GM18868 (cell line): ENCODE measurements around the gene PROX1.

ENCODE experiments used
- ATAC-seq: cut with Tn5 transposase; IDR thresholded peaks from one replicate; pipeline ENCODE4 v1.9.1; 2021; ENCODE audit warnings: mild to moderate bottlenecking, moderate library complexity; ENCODE audit not compliant: unreplicated experiment

Gene PROX1

DNA sequence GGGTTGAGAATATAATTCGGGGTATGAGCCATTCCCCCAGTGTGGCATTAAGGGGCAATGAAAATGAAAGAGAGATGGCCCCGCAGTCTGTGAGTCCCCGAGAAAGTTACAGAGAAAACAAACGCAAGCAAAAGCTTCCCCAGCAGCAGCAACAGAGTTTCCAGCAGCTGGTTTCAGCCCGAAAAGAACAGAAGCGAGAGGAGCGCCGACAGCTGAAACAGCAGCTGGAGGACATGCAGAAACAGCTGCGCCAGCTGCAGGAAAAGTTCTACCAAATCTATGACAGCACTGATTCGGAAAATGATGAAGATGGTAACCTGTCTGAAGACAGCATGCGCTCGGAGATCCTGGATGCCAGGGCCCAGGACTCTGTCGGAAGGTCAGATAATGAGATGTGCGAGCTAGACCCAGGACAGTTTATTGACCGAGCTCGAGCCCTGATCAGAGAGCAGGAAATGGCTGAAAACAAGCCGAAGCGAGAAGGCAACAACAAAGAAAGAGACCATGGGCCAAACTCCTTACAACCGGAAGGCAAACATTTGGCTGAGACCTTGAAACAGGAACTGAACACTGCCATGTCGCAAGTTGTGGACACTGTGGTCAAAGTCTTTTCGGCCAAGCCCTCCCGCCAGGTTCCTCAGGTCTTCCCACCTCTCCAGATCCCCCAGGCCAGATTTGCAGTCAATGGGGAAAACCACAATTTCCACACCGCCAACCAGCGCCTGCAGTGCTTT lies 9.4 kb downstream of the PROX1 start:
- no peak for ATAC-seq

DNA sequence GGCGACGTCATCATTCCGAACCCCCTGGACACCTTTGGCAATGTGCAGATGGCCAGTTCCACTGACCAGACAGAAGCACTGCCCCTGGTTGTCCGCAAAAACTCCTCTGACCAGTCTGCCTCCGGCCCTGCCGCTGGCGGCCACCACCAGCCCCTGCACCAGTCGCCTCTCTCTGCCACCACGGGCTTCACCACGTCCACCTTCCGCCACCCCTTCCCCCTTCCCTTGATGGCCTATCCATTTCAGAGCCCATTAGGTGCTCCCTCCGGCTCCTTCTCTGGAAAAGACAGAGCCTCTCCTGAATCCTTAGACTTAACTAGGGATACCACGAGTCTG lies 10.0 kb downstream of the PROX1 start:
- no peak for ATAC-seq

DNA sequence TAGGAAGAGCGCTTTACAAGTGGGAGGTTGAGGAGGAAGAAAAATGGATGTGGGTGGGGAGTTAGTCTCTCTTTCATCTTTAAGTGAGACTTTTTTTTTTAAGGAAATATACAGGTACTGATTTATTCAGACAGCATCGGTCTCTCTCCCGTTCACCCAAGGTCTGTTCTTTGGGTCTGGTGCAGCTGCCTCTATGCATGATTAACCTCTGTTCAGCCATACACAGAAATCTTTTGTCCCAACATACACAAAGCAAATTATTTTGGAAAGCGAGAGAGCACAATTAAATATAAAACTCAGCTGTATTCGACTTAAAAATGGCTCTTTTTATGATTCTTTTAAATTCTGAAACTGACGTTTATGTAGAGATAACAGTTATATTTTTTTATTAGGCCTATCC lies 11.0 kb downstream of the PROX1 start:
- ATAC-seq: no peak

DNA sequence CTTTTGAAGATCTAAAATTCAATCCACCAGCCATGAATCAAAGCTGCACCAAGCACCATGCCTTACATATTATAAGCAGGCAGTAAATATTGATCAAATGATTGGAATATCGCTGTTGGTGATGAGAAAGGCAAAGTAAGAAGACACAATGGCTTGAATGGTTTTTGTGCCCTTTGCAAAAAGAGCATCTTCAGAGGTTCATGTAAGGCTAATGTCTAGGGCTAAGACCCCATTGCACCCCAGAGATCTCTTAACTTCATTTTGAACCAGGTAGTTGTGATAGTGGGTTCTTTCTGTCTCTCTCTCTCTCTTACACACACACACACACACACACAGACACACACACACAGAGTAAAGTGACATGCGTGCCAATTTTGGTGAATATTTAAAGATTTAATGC lies 12.0 kb downstream of the PROX1 start:
- ATAC-seq: no peak

DNA sequence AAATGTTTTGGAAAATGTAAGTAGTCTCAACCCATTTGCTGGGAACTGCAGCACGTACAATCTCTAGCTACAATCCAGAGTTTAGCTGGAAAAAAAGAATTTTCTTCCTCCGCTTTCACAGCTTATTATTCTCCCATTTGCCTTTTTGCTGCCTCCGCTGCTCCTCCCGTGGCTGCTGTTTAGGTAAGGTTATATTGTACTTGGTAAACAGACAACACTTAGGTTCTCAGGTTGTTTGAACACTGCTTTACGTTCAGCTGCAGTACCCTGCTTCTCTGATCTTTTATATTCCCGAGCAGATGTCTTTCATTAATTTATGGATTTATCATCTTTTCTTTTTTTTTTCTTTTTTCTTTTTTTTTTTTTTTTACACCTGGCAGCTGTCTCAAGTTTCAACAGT lies 14.3 kb downstream of the PROX1 start:
- ATAC-seq: no peak

DNA sequence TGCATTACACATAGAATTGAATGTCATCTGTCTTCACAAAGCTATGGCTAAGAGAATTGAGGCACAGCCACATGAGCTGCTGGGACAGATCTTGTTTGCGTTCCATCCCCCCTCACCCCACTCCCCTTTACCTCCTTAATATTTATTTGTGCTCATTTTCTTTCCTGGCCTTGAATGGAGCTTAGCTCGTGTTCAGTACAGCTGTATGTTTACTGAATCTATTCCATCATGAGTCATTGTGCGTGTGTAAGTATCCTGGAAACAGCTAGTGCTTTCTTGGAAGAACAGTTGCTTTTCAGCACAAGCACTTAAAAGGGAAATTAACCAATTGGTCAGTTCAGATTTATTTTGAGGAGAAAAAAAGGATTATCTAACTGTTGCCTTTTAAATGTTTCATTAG lies 14.7 kb downstream of the PROX1 start:
- no peak for ATAC-seq

DNA sequence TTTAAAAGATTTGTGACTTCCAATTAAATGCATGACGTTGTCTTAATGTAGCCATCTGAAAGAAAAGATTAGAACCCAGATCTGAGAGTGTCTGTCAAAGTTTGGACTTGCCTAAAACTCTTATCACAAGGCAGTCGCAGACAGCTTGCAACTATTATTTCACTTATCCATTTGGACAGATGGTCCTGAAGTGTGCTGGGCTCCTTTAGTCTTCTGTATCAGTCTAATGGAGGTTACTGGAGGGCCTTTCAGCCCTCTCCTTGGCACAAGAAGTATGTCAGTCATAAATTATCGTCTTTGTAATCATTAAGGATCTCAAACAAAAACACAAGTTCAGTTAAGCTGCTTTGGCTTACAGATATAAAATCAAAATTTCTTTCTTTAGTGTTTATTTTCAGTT lies 15.5 kb downstream of the PROX1 start:
- ATAC-seq: no peak

DNA sequence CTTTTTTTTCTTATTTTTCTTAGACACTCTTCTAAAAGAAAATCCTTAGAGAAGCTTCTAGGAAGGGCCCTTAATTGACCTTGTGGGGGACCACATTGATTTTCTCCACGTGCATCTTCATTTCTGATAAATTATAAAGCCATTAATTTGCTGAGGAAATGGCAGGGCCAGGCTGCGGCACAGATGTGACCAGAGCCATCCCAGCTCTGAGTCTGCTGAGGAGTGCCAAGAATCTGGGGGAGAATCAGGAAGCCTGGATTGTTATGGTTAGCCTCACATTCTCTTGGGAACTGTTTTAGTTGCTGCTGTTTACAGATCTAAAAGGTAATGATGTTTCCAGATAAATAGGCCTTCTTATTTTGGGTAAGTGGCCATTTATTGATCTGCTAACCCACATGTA lies 16.2 kb downstream of the PROX1 start:
- ATAC-seq: no peak

DNA sequence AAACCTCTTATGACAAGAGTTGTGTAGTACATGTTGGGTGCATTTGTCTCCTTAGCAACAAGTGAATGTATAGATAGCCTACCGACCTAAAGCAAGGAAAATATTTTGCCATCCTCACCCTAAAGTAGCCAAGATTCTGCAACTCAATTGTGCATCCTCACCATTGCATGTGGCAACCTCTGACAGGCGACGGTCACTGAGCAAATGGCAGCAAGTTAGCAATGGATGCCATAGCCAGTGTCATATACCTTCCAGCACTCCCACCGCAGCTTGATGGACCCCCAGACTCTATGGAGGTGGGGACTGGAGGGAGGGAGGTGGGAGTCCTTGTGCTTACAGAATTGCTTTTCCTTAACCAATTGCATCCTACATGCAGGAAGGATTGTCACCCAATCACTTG lies 17.0 kb downstream of the PROX1 start:
- ATAC-seq: no peak

DNA sequence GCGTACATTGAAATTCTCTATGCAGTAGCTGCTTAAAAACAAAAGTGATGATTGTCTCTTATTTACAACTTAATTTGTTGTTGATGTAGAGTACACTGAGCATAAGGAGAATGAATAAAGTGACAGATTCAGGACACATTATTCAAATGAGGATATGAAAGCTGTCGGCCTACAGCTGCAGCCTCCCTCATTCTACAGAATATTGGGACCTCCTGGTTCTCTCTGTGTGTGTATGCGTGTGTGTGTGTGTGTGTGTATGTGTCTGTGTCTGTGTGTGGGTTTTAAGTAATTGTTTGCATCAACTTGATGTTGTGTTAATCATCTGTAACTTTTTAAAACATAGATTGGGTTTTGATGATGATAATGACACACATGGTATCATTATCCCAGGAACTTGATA lies 17.9 kb downstream of the PROX1 start:
- ATAC-seq: no peak

DNA sequence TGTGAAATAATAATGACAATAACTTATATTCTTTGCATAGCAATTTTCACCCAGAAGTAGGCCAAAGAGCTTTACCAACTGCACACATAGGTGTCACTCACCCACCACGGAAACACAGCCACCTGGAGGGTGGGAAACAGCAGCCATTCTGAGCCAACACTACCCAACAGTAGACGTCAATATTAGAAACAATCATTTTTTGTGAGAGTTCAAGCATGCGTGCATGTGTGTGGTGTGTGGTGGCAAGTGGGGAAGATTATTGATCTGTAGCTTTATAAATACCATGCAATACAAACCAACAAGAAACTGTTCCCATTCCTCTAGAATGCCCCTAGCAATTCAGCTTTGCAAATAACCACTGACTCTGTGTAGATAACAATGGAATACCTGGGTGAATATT lies 19.1 kb downstream of the PROX1 start:
- ATAC-seq: no peak

DNA sequence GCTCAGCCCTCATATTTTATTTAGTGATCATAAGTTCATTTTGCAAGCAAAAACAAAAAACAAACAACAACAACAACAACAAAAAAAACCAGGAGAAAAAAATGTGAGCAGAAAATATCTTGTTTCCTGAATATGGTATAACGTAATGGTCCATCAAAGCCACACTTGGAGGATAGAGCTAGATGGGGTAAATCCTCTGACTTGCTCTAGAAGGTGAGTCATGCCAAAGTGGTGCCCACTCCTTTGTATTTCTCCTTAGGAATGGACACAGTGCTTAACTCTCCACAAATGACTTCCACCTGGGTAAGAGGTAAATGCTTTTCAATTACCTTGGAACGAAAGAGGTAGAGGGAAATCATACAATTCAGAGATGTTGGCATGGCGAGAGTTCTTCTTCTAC lies 20.6 kb downstream of the PROX1 start:
- ATAC-seq: no peak

DNA sequence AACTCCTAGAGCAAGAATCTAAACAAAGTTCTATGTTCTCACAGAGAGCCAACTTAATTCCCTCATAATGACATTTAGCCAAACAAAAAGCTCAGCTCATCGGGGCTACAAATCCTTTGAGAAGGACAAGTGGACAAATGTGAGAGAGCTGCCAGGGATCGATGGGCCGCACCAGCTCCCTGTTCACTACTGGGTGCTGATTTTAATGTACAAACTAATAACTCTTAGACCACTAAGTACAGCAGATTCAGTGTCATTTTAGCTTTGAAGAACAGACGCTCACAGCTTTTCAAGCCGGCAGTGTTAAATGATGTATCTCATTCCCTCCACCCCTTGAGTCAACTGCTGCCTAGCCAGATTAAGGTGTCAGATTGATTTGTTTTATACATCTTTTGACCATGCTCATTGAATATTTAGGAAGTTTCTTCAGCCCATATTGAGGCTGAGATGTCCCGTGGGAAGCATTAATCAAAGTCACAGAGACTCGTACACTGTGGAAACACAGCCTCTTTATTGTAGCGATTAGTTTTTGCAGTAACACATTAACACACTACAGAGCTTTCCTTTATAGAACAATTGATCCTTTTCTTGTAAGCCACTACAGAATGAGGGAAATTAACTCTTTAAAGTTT lies 21.1 kb downstream of the PROX1 start:
- ATAC-seq: no peak

DNA sequence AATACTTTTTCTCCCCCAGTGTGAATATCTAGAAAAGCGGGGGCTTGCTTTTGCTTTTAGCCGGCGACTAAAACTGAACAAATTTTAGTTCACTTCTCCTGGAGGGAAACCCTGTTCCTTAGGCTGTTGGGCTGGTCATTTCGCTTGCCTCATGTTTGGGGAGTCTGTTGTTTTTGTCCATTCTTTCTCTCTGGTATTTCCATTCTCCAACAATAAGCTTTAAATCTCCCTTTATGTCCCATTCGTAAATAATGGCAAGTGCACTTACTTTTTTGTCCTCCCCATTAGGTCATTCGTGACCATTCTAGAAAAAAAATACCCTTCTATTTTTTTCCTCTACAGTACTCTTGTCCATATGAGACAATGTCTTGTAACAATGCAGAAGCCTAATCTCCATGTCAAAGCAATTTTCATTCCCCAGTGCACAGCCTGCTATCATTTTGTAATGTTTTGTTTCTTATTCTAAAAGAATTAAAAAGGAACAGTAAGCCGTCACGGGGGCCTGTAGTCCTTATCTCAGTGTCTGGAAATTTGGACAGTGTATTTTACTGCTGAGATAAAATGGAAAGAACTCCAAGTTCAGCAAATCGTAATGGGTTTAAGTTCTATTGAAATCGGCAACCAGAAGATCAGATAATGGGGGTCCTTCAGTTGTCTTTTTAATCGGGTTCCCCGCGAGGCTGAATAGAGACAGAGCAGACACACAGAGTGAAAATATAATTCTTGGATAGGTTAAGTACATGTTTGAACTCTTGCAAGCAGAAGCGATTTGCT lies 21.8 kb downstream of the PROX1 start:
- ATAC-seq: no peak

DNA sequence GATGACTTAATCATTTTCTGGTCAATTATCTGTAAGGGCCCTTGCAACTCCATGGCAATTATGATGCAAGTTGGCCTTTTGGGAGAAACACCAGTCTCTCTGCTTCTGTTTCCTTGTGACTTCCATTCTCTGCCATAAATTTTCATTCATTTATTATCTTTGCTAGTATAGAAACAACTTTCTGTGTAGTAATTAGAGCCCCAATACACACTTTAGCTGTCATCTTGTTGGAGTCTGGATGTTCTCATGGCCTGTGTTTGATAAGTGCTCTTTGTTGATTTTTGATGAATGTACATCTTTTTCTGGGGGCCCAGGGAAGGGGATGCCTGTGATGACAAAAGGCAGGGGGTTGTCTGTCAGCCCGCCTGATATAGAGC lies 22.4 kb downstream of the PROX1 start:
- no peak for ATAC-seq

DNA sequence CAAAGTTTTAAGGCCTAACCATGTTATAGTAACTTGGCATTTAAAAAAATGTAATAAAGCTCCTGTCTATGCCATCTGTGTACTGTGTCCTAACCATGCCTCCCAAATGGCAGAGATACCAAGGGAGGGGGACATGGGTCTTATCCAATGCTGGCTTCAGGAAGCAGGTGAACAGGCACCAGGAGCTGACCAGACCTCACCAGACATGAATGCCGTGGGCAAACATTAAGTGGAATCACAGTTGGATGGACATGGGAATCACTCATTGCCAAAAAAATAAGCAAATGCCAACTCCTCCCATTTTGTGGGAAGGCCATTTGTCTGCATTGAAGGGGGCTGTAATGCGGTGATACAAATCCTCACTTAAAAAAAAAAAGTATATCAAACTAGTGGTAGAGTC lies 22.9 kb downstream of the PROX1 start:
- ATAC-seq: no peak

DNA sequence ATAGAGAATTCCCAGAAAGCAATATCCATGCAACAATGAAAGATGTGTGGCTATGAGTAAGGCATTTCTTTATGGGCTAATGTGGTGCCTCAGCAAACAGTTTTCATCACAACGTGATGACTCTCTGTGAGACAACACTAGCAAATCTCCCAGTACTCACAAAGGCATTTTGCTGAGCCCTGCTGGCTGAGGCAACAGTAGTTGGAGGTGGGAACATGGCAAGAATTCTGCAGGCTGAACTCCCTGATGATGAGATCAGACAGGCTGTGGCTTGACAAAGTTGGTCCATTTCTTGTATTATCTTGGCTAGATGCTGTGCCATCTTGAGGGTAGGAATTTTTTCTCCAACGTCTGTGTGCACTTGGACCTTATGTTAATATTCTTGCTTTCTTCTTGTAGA lies 24.6 kb downstream of the PROX1 start:
- no peak for ATAC-seq

DNA sequence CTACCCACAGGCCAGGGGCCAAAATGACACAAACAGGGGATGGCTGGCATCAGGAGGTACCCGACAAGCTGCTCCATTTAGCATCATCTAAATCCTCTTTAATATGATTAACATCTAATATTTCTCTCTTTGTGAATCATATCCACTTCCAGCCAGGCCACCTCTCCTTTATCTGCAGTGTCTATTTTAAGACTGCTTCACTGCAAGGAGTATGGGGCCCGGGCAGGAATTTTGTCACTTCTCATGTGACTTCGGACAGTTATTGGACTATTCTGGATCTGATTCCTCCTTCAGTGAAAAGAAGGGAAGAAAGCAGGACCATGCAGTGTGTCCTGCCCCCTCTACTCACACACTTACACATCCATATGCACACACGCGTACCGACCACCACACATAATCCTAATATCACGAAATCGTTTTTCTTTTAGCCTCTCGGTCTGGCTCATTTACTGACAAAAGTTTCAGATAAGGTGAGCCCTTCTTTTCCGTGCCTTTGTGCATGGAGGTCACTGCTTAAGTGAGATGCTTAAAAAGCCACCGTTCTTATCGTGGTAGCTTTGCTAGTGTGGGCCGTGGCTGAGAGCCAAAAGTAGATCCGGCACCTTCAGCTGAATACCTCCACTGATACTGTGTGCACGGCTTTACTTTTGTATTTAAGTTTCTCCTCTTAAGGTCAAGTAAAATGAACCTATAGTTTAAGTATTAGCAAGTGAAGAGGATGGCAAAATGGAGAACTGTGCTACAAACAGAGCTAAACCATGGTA lies 26.0 kb downstream of the PROX1 start:
- no peak for ATAC-seq

DNA sequence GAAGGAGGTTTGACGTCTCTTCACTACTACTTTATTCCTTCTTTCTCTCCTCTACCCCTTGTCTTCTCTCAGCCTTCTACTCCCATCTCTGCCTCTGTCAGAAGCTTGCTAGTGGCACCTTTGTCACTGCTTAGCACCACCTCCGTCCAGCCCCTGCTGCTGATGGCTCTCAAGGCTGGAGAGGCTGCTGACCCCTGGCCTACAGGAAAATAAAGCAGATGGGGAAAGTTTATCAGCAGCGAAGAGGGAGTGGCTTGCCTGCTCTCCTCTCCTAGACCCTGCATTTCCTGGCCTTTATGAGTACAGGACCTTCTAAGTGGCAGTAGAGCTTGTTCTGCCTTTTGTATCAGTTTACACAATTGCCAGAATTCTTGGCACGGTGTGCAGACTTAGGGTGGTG lies 27.0 kb downstream of the PROX1 start:
- ATAC-seq: no peak

DNA sequence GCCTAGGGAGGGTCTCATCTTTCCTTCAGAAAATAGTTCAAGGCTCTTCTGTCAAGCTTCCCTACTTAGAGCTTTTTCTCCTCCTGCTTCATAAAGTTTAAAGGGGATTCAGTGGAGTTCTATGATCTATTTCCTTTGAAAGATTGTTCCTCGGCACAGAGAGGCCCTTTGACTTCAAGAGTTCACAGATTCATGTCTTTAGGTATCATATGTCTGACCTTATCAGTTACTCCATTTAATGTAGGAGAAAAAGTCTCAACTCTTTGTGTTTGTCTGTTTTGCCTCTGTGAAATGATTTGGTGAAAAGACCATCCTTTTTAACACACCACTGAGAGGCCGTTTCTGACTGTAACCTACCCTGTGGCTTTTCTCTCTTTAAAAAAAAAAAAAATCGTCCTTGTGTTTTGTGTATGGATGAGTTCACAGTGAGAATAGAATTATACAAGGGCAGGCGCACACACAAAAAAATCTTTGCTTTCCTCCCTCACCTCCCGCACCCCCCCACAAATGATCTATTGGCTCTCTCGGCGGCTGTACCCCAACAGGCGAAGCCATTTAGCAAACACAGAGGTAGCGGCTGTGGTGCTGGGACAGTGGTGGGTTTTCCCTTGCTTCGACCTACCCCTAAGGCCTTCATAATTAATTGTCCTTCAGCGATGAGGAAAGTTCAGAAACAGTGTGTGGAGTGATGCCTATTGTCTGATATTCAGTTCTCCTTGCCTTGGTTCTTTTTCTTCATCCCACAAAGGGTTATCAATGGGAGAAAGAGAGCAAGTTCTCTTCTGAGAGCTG lies 29.6 kb downstream of the PROX1 start:
- no peak for ATAC-seq
